Measurements from ENCODE around the gene GPHA2.

- no peak for TF ChIP-seq POLR2AphosphoS2 (IDR thresholded peaks at IDR 0.05; ENCODE audit: low read depth, low read length)
- TF ChIP-seq CTCF (CRISPR knock-in tag; IDR thresholded peaks at IDR 0.05), result no peak
Measured at GRCh38 chr11:64898541-64898940, 37.2 kb downstream of the GPHA2 start.

Measured in HepG2 (cell line).